H1 (cell line): Measurements from ENCODE around the gene PKD1. TPM values are rescaled to one million over a fixed set of nuclear protein-coding genes. Genes with fewer than 3 reads are reported as not detected.

Experiments
- CTCF ChIA-PET: fragments of 300-600 bp; sonication (Branson Sonifier 250); formaldehyde crosslinking; loops from one replicate; lab custom pipeline; 2021; ENCODE audit not compliant: partially characterized antibody; lab: Charles Lee
- POLR2A ChIA-PET: fragments of 300-600 bp; sonication (Branson Sonifier 250); formaldehyde crosslinking; loops from one replicate; lab custom pipeline; 2021; ENCODE audit warnings: inconsistent platforms; ENCODE audit not compliant: partially characterized antibody; lab: Charles Lee
- DNase-seq, 2 experiments: peaks; one replicate each; pipeline versions ENCODE4 v3.0.0 to v3.0.0-alpha.2; 2010 to 2022; ENCODE audit warnings: low spot score in 2 of 2, low read depth in 1 of 2, mixed read lengths in 1 of 2
- FAIRE-seq: peaks from 2 replicates; lab custom pipeline; 2011; peaks lifted over from hg19 to GRCh38; lab: Jason Lieb, UNC
- H2AFZ ChIP-seq: 2 replicates; pipeline ENCODE4 v1.8.1; 2012; ENCODE audit warnings: low read length, inconsistent platforms
- H2AK5ac ChIP-seq: 2 replicates; pipeline ENCODE4 v1.6.1; 2013; ENCODE audit warnings: low read depth, low read length
- H2BK120ac ChIP-seq: replicated peaks from 2 replicates; pipeline ENCODE3; 2013; ENCODE audit warnings: low read depth, low read length, inconsistent platforms
- H2BK12ac ChIP-seq: 2 replicates; pipeline ENCODE4 v1.6.1; 2013; ENCODE audit warnings: low read depth, low read length
- H2BK15ac ChIP-seq: 2 replicates; pipeline ENCODE4 v1.6.1; 2013; ENCODE audit warnings: low read length
- H2BK20ac ChIP-seq: 2 replicates; pipeline ENCODE4 v1.6.1; 2013; ENCODE audit warnings: low read length
- H2BK5ac ChIP-seq: 2 replicates; pipeline ENCODE4 v1.6.1; 2013; ENCODE audit warnings: low read depth, low read length
- H3K14ac ChIP-seq: 2 replicates; pipeline ENCODE4 v1.6.1; 2013; ENCODE audit warnings: inconsistent platforms; ENCODE audit not compliant: insufficient read length
- H3K18ac ChIP-seq: 2 replicates; pipeline ENCODE4 v1.6.1; 2013; ENCODE audit warnings: low read length; ENCODE audit errors: extremely low read depth
- H3K23ac ChIP-seq: 2 replicates; pipeline ENCODE4 v1.6.1; 2013; ENCODE audit warnings: inconsistent platforms; ENCODE audit not compliant: insufficient read length
- H3K23me2 ChIP-seq: 2 replicates; pipeline ENCODE4 v1.6.1; 2013; ENCODE audit warnings: low read depth, low read length
- H3K27ac ChIP-seq: 2 replicates; pipeline ENCODE4 v1.6.1; 2011; ENCODE audit warnings: low read depth, low read length, inconsistent platforms
- H3K27me3 ChIP-seq, 4 experiments: replicated peaks in 1 of 4; 1 replicate in 1 of 4; 2 replicates in 3 of 4; pipeline versions ENCODE4 v1.6.1 to v1.8.1; 2011 to 2013; ENCODE audit warnings: low read length in 3 of 4, mild to moderate bottlenecking in 3 of 4, inconsistent platforms in 2 of 4, mixed read lengths in 2 of 4, moderate library complexity in 1 of 4; ENCODE audit not compliant: control insufficient read depth in 3 of 4, insufficient read depth in 3 of 4; ENCODE audit errors: extremely low read depth in 1 of 4
- H3K36me3 ChIP-seq, 4 experiments: 2 replicates each; pipeline versions ENCODE4 v1.6.1 to v1.8.1; 2011 to 2013; ENCODE audit warnings: mild to moderate bottlenecking in 4 of 4, low read length in 3 of 4, moderate library complexity in 2 of 4, control low read depth in 1 of 4, inconsistent platforms in 1 of 4; ENCODE audit not compliant: insufficient read depth in 4 of 4, control insufficient read depth in 2 of 4
- H3K4ac ChIP-seq: replicated peaks from 2 replicates; pipeline ENCODE3; 2013; ENCODE audit warnings: low read length, low read depth, mixed read lengths, inconsistent platforms; ENCODE audit not compliant: insufficient read length
- H3K4me1 ChIP-seq, 4 experiments: replicated peaks in 1 of 4; 1 replicate in 1 of 4; 2 replicates in 3 of 4; pipeline versions ENCODE4 v1.6.1 to v1.8.1; 2011 to 2013; ENCODE audit warnings: low read length in 3 of 4, inconsistent platforms in 2 of 4, mixed read lengths in 1 of 4; ENCODE audit not compliant: insufficient read depth in 4 of 4, control insufficient read depth in 3 of 4
- H3K4me2 ChIP-seq, 2 experiments: 2 replicates each; pipeline versions ENCODE4 v1.6.1 to v1.8.1; 2011 to 2013; ENCODE audit warnings: low read depth in 2 of 2, low read length in 2 of 2, control low read depth in 1 of 2, inconsistent platforms in 1 of 2, mild to moderate bottlenecking in 1 of 2; ENCODE audit not compliant: insufficient read depth in 1 of 2
- H3K4me3 ChIP-seq, 4 experiments: fragments of 200-600, 300-600 bp in 1 of 4; sonication (generic), shearing (Covaris generic), sonication (Bioruptor Twin) in 1 of 4; 2 replicates each; pipeline versions ENCODE4 v1.5.1 to v1.8.1; 2011 to 2016; ENCODE audit warnings: low read length in 4 of 4, low read depth in 3 of 4, control low read depth in 2 of 4, inconsistent platforms in 2 of 4, mild to moderate bottlenecking in 2 of 4, mixed read lengths in 1 of 4, moderate library complexity in 1 of 4; ENCODE audit not compliant: insufficient read depth in 2 of 4; ENCODE audit errors: extremely low read depth in 1 of 4
- H3K56ac ChIP-seq: replicated peaks from 2 replicates; pipeline ENCODE3; 2013; ENCODE audit warnings: low read depth, mild to moderate bottlenecking, mixed read lengths, low read length, inconsistent platforms; ENCODE audit not compliant: insufficient read length
- H3K79me1 ChIP-seq: 2 replicates; pipeline ENCODE4 v1.6.1; 2013; ENCODE audit warnings: low read depth, low read length, control low read depth
- H3K79me2 ChIP-seq, 2 experiments: 2 replicates each; pipeline versions ENCODE4 v1.6.1 to v1.8.1; 2012 to 2013; ENCODE audit warnings: low read length in 2 of 2, mild to moderate bottlenecking in 2 of 2, inconsistent platforms in 1 of 2; ENCODE audit not compliant: insufficient read depth in 2 of 2, control insufficient read depth in 1 of 2
- H3K9ac ChIP-seq, 4 experiments: replicated peaks in 1 of 4; 1 replicate in 1 of 4; 2 replicates in 3 of 4; pipeline versions ENCODE4 v1.6.1 to v1.8.1; 2011 to 2013; ENCODE audit warnings: low read depth in 3 of 4, low read length in 3 of 4, control low read depth in 2 of 4, mild to moderate bottlenecking in 2 of 4, moderate library complexity in 2 of 4, inconsistent platforms in 1 of 4; ENCODE audit errors: extremely low read depth in 1 of 4
- H3K9me3 ChIP-seq, 2 experiments: 2 replicates each; pipeline versions ENCODE4 v1.6.1 to v1.8.1; 2012 to 2013; ENCODE audit warnings: mild to moderate bottlenecking in 2 of 2, moderate library complexity in 2 of 2, control low read depth in 1 of 2, inconsistent platforms in 1 of 2, low read depth in 1 of 2, low read length in 1 of 2, mixed read lengths in 1 of 2; ENCODE audit not compliant: insufficient read depth in 2 of 2
- H4K20me1 ChIP-seq, 2 experiments: replicated peaks in 1 of 2; 2 replicates each; pipeline versions ENCODE3 to v1.8.1; 2011 to 2013; ENCODE audit warnings: inconsistent platforms in 2 of 2, low read length in 2 of 2, mild to moderate bottlenecking in 1 of 2; ENCODE audit not compliant: insufficient read depth in 2 of 2, control insufficient read depth in 1 of 2
- H4K5ac ChIP-seq: 2 replicates; pipeline ENCODE4 v1.6.1; 2013; ENCODE audit warnings: low read length, low read depth, mixed read lengths, inconsistent platforms; ENCODE audit not compliant: insufficient read length
- H4K8ac ChIP-seq: 2 replicates; pipeline ENCODE4 v1.8.0; 2013; ENCODE audit warnings: mild to moderate bottlenecking, moderate library complexity, low read length, inconsistent platforms; ENCODE audit not compliant: insufficient read depth; ENCODE audit errors: extremely low read depth
- H4K91ac ChIP-seq: replicated peaks from 2 replicates; pipeline ENCODE3; 2013; ENCODE audit warnings: low read length, mixed read lengths, inconsistent platforms; ENCODE audit not compliant: insufficient read length
- ATF2 ChIP-seq: IDR thresholded peaks from 2 replicates; pipeline ENCODE4 v1.6.1; 2012; ENCODE audit warnings: low read length, inconsistent platforms
- ATF3 ChIP-seq: IDR thresholded peaks from 2 replicates; pipeline ENCODE4 v1.6.1; 2011; ENCODE audit warnings: low read depth, mild to moderate bottlenecking, low read length; ENCODE audit not compliant: insufficient read depth
- CREB1 ChIP-seq: IDR thresholded peaks from 2 replicates; pipeline ENCODE4 v1.6.1; 2012; ENCODE audit warnings: inconsistent platforms
- EGR1 ChIP-seq: IDR thresholded peaks from 2 replicates; pipeline ENCODE4 v1.6.1; 2011; ENCODE audit warnings: low read depth, low read length, borderline replicate concordance
- KDM4A ChIP-seq: IDR thresholded peaks from one replicate; pipeline ENCODE4 v1.7.1; 2012; ENCODE audit warnings: low read depth, mild to moderate bottlenecking, moderate library complexity, low read length, inconsistent platforms; ENCODE audit not compliant: severe bottlenecking
- SIX5 ChIP-seq: IDR thresholded peaks from 2 replicates; pipeline ENCODE4 v1.6.1; 2011; ENCODE audit warnings: mild to moderate bottlenecking, low read depth, low read length
- TEAD4 ChIP-seq: IDR thresholded peaks from 2 replicates; pipeline ENCODE4 v1.6.1; 2012; ENCODE audit warnings: low read depth, low read length, inconsistent platforms, mixed read lengths
- YY1 ChIP-seq: IDR thresholded peaks from 2 replicates; pipeline ENCODE4 v1.6.1; 2011; ENCODE audit warnings: low read depth, mild to moderate bottlenecking, low read length
- WGBS, 2 experiments: shearing (Covaris generic) in 1 of 2; methylation state at CpG; one replicate each; pipeline versions ENCODE4 v1.1.6 to v1.1.7; 2013 to 2015; ENCODE audit warnings: low lambda C conversion rate in 2 of 2, mixed read lengths in 2 of 2, inconsistent platforms in 1 of 2, low coverage in 1 of 2, missing lambda C conversion rate in 1 of 2; ENCODE audit not compliant: insufficient replicate concordance in 2 of 2, insufficient coverage in 1 of 2, insufficient read length in 1 of 2; ENCODE audit errors: extremely low coverage in 1 of 2, missing lambda C conversion rate in 1 of 2; 5-methylcytosine and 5-hydroxymethylcytosine counted together
- polyA plus RNA-seq, 7 experiments: library from polyadenylated mRNA; depleted of rRNA in 3 of 7; stranded (reverse) in 5 of 7; unstranded in 2 of 7; fragments of >200 nt in 5 of 7; fragments of 200-250 nt in 2 of 7; gene quantifications; 1 replicate in 5 of 7; 2 replicates in 1 of 7; 4 replicates in 1 of 7; pipeline versions ENCODE4 v1.2.1 to v1.2.3, GENCODE V29; 2011 to 2013; ENCODE audit warnings: missing spikeins in 2 of 7, mixed read lengths in 2 of 7
- total RNA-seq: library from RNA; stranded (reverse); fragmentation: NEBNext Ultra II Directional; extraction: Animal tissue kit (Norgen Biotek cat#: 25700); gene quantifications from 2 replicates; pipeline ENCODE4 v1.2.1, GENCODE V29; 2021

Gene PKD1
- total and polyA plus RNA-seq, 2 of the 8 experiments (the other 6 are each of a cell fraction or from before 2014, with no cell fraction given): 40.6 to 52.7 TPM

GRCh38 chr16:2148714-2149629 lies 13.3 kb upstream of the PKD1 start:
- H3K4ac ChIP-seq: no peak overlapping the region
- peak overlapping the region; percentile 25 for H4K5ac ChIP-seq
- H2BK20ac ChIP-seq: no peak overlapping the region
- H3K23ac ChIP-seq: no peak overlapping the region
- H3K27me3 ChIP-seq: peaks cover 0 to 6% (median 2%) of the 10 kb centered on the region in 4 experiments; a peak in 3 of 7 replicates
- ChIA-PET POLR2A (interaction anchor here (0.9 to 15.0 kb wide), 13 partner anchors 7 to 168 kb away, joined by 3 to 312 read pairs (median 4); partner anchors contain the start of genes BRICD5, MLST8, PGP and PKD1), CTCF (interaction anchor here (0.5 to 3.6 kb wide), 2 partner anchors 127 to 204 kb away, joined by 3 to 15 read pairs; no protein-coding TSS in a partner anchor)
- DNase-seq (peak in 1 of 2 experiments; percentile 70), FAIRE-seq (no peak)
- peak overlapping the region; percentile 28 for H4K8ac ChIP-seq
- H3K4me3 ChIP-seq: peak overlapping the region; percentile 37 to 85 (median 48)
- no peak overlapping the region for H4K91ac ChIP-seq
- H2AK5ac ChIP-seq: peak overlapping the region; percentile 41; the same call in 1 of the 2 replicates
- H3K79me2 ChIP-seq: peaks cover under 1 to 19% of the 10 kb centered on the region in 2 experiments; a peak in 2 of 4 replicates
- peaks cover 9 to 36% of the 10 kb centered on the region in 2 experiments for H4K20me1 ChIP-seq
- WGBS, 2 experiments: 9% methylated on average over 9 of the region's 62 CpGs; no CpG with 5 or more reads in 1 of the 2 experiments
- peak overlapping the region in 1 of 4 experiments; percentile 31; a peak in 3 of 7 replicates for H3K9ac ChIP-seq
- no peak overlapping the region for H2AFZ ChIP-seq
- H2BK15ac ChIP-seq: no peak overlapping the region
- no peak overlapping the region for H3K14ac ChIP-seq
- H3K4me1 ChIP-seq: peaks cover 3 to 36% (median 27%) of the 10 kb centered on the region in 4 experiments
- no peak overlapping the region for H2BK120ac ChIP-seq
- no peak overlapping the region for H2BK12ac ChIP-seq
- no peaks in the 10 kb centered on the region for H3K79me1 ChIP-seq
- peaks cover 30% of the 10 kb centered on the region; the same call in 1 of the 2 replicates for H3K23me2 ChIP-seq
- no peak overlapping the region for H3K56ac ChIP-seq
- no peak overlapping the region for H3K27ac ChIP-seq
- H3K9me3 ChIP-seq: no peaks in the 10 kb centered on the region
- peaks cover 5 to 26% (median 10%) of the 10 kb centered on the region in 4 experiments; a peak in 7 of 8 replicates for H3K36me3 ChIP-seq
- H3K18ac ChIP-seq: peak overlapping the region; percentile 48
- peak overlapping the region; percentile 94 to 97 for H3K4me2 ChIP-seq
- H2BK5ac ChIP-seq: no peak overlapping the region
- TF ChIP-seq KDM4A (peak; percentile 61), CREB1 (no peak), ATF3 (no peak), SIX5 (no peak), ATF2 (no peak), YY1 (no peak), EGR1 (no peak), TEAD4 (no peak)
